AG04450 (cell line): Measurements from ENCODE around the gene STK38L. TPM values are rescaled to one million over a fixed set of nuclear protein-coding genes. Genes with fewer than 3 reads are reported as not detected.

Experiments
- CTCF ChIA-PET: fragments of 300-600, 350-600 bp; formaldehyde crosslinking; extraction: SDS; loops from one replicate; lab custom pipeline; 2022; ENCODE audit warnings: antibody characterized with exemption, inconsistent platforms; lab: Charles Lee
- POLR2A ChIA-PET: fragments of 350-600 bp; formaldehyde crosslinking; extraction: SDS; loops from one replicate; lab custom pipeline; 2021; ENCODE audit warnings: antibody characterized with exemption, inconsistent platforms; lab: Yijun Ruan, JAX
- DNase-seq: peaks from one replicate; pipeline ENCODE4 v3.0.0-alpha.2; 2011; ENCODE audit warnings: low read depth, low spot score
- H3K27ac ChIP-seq: one replicate; pipeline ENCODE4 v1.5.1; 2012; ENCODE audit warnings: low read depth, low read length, control low read depth
- H3K27me3 ChIP-seq: one replicate; pipeline ENCODE4 v1.6.0; 2012; ENCODE audit warnings: low read length; ENCODE audit not compliant: control insufficient read depth, insufficient read depth
- H3K4me3 ChIP-seq: 2 replicates; pipeline ENCODE4 v1.5.1; 2011; ENCODE audit warnings: mild to moderate bottlenecking, low read depth, low read length, control low read depth
- H3K9me3 ChIP-seq: 2 replicates; pipeline ENCODE4 v1.5.1; 2012; ENCODE audit warnings: low read length; ENCODE audit not compliant: control insufficient read depth, insufficient read depth
- polyA plus RNA-seq: library from polyadenylated mRNA; depleted of rRNA; stranded (reverse); fragments of >200 nt; gene quantifications from 2 replicates; pipeline ENCODE4 v1.2.3, GENCODE V29; 2011
- TF ChIP-seq, protein P1 (sequence below): IDR thresholded peaks from 2 replicates; pipeline ENCODE4 v1.5.1; 2011; ENCODE audit warnings: low read depth, low read length, control low read depth, inconsistent platforms

Gene STK38L
- polyA plus RNA-seq, 1 experiment, result 18.4 TPM

DNA sequence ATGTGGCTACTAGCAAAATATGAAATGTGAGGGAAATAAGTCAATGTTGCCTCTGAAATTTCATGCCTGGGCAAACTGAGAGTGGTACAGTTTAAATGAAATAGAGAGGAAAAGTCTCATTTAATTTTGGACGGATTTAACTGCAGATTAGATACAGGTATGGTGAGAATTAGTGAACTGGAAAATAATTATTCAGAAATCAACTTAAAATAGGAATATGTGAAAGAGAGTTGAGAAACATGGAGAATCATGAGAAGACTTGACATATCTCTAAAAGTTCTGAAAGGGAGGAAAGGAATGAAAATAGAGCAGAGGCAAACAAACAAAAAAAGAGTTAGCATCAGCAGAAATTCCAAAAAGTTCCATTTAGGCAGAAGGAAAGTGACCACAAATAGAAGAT, 55.0 kb downstream of the STK38L start:
- POLR2A ChIA-PET, result no interaction called here
- no peak overlapping the region for H3K27ac ChIP-seq
- TF ChIP-seq, protein P1, sequence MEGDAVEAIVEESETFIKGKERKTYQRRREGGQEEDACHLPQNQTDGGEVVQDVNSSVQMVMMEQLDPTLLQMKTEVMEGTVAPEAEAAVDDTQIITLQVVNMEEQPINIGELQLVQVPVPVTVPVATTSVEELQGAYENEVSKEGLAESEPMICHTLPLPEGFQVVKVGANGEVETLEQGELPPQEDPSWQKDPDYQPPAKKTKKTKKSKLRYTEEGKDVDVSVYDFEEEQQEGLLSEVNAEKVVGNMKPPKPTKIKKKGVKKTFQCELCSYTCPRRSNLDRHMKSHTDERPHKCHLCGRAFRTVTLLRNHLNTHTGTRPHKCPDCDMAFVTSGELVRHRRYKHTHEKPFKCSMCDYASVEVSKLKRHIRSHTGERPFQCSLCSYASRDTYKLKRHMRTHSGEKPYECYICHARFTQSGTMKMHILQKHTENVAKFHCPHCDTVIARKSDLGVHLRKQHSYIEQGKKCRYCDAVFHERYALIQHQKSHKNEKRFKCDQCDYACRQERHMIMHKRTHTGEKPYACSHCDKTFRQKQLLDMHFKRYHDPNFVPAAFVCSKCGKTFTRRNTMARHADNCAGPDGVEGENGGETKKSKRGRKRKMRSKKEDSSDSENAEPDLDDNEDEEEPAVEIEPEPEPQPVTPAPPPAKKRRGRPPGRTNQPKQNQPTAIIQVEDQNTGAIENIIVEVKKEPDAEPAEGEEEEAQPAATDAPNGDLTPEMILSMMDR, result no peak
- no peak for DNase-seq
- H3K27me3 ChIP-seq, result no peaks in the 10 kb centered on the region
- H3K4me3 ChIP-seq, result no peak overlapping the region
- no peaks in the 10 kb centered on the region for H3K9me3 ChIP-seq
- CTCF ChIA-PET, result no interaction called here

DNA sequence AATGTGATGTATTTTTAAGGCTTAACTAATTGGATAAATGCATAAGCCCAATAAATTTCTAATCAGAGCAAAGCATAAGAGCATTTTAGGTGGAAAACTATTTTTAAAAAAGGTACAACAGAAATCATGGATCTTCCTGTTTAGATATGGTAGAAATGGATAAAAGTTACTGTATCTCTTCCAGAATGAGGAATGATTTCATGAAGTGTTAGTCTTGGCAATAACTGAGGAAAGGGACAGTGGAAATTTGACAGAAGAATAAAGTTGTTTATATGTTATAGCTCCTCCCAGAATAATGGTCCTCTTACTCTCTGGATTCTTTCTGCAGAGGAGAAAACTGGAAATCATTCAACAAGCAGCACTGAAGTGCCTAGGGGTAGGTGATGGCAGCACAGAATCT, 56.1 kb downstream of the STK38L start:
- ChIA-PET CTCF (no interaction called here), POLR2A (no interaction called here)
- Histone ChIP-seq H3K4me3 (no peak overlapping the region), H3K27me3 (no peaks in the 10 kb centered on the region), H3K9me3 (no peaks in the 10 kb centered on the region), H3K27ac (no peak overlapping the region)
- TF ChIP-seq, protein P1, result no peak
- no peak for DNase-seq

DNA sequence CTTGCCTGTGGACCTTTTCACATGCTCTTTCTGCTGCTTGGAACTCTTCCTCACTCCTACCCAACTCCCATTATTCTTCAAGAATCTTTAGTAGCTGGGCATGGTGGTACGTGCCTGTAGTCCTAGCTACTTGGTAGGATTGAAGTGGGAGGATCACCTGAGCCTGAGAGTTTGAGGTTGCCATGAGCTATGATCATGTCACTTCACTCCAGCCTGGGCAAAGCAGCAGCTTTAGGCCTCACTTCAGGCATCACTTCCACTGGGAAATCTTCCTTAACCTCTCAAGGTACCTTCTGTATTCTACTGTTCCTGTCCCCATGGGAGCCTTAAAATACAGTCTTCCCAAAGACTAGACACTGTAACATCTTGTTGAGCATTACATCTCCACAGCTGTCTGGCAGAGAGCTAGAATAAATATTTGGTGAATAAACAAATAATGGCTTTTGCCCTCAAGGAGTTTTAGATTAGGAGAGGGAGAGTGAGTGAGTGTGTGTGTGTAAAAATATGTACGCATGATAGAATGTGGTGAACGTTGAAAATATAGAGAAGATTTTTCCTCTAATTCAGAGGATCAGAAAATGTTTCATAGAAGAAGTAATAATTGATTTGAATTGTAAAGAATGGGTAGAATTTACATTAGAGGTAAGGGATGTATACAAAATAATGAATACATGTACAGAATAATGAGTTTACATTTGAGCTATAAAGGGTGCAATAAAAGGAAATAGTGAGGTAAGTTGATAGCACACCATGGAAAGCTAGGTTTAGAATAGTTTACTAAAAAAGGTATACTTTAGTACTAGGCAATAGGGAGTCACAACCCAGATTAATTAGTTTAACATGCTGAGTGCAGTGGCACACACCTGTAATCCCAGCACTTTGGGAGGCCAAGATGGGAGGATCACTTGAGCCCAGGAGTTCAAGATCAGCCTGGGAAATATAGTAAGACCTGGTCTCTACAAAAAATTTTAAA, 59.3 kb downstream of the STK38L start:
- Histone ChIP-seq H3K4me3 (no peak overlapping the region), H3K27ac (no peak overlapping the region), H3K9me3 (no peaks in the 10 kb centered on the region), H3K27me3 (no peaks in the 10 kb centered on the region)
- ChIA-PET CTCF (interaction anchor here (0.6 to 9.0 kb wide), 10 partner anchors 7 to 351 kb away, joined by 3 to 124 read pairs (median 5); no protein-coding TSS in a partner anchor), POLR2A (interaction anchor here (0.7 kb wide), 1 partner anchor 11 kb away, joined by 7 read pairs; no protein-coding TSS in a partner anchor)
- TF ChIP-seq, protein P1, result no peak
- no peak for DNase-seq

DNA sequence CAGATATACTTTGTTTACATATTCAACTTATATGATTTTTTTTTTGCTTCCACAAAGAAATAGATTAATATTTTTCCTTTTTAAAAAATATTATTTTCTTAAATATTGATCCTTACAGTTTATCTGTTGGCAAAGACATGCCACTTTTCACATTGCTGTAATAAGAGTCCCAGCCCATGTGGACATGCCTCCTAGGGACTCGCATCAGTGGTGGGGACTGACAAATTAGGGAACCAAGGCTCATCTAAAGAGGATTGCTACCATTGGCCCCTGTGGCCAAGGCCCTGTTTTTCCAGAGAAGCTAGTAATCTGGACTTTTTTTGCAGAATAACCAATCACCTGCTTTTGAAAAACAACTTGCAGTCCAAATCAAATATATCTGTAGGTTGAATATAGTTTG, 60.8 kb downstream of the STK38L start:
- CTCF ChIA-PET, result interaction anchor here (0.6 to 9.0 kb wide), 19 partner anchors 8 to 419 kb away, joined by 3 to 124 read pairs (median 6); partner anchors contain the start of gene TM7SF3
- TF ChIP-seq, protein P1, result no peak
- H3K9me3 ChIP-seq, result no peaks in the 10 kb centered on the region
- DNase-seq, result no peak
- POLR2A ChIA-PET, result interaction anchor here (0.6 kb wide), 1 partner anchor 1521 kb away, joined by 3 read pairs; no protein-coding TSS in a partner anchor
- H3K27ac ChIP-seq, result no peak overlapping the region
- H3K27me3 ChIP-seq, result no peaks in the 10 kb centered on the region
- H3K4me3 ChIP-seq, result no peak overlapping the region
